Activated CD4-positive, alpha-beta memory T cell treated with anti-CD3 and anti-CD28 coated beads for 36 hours (primary cell): ENCODE data around the gene INTS15. TPM values are rescaled to one million over a fixed set of nuclear protein-coding genes. Genes with fewer than 3 reads are reported as not detected.

Experiments used
- CTCF ChIA-PET: fragments of 350-600 bp; sonication (Branson Sonifier 250); formaldehyde crosslinking; loops from one replicate; lab custom pipeline; 2021; ENCODE audit warnings: antibody characterized with exemption, inconsistent platforms; lab: Charles Lee
- POLR2A ChIA-PET: fragments of 350-600 bp; sonication (Branson Sonifier 250); formaldehyde crosslinking; loops from one replicate; lab custom pipeline; 2021; ENCODE audit warnings: antibody characterized with exemption; lab: Charles Lee
- DNase-seq: peaks from one replicate; pipeline ENCODE4 v3.0.0-alpha.2; 2020
- H3K27ac Mint-ChIP-seq: one replicate; pipeline ENCODE4 v1.8.0; 2021; ENCODE audit warnings: mixed read lengths
- H3K27me3 Mint-ChIP-seq: one replicate; pipeline ENCODE4 v1.8.0; 2021; ENCODE audit warnings: mixed read lengths
- H3K36me3 Mint-ChIP-seq: one replicate; pipeline ENCODE4 v1.8.0; 2021; ENCODE audit warnings: mixed read lengths
- H3K4me1 Mint-ChIP-seq: one replicate; pipeline ENCODE4 v1.8.0; 2021; ENCODE audit warnings: low read depth, mixed read lengths
- H3K4me3 Mint-ChIP-seq: one replicate; pipeline ENCODE4 v1.8.0; 2021; ENCODE audit warnings: mild to moderate bottlenecking, mixed read lengths
- H3K9me3 Mint-ChIP-seq: one replicate; pipeline ENCODE4 v1.8.0; 2021; ENCODE audit warnings: mixed read lengths
- intact Hi-C: fragments of 100-400 bp; cut with micrococcal nuclease; formaldehyde crosslinking; loops from one replicate; pipeline ENCODE4 v1.15.1; 2023
- total RNA-seq, 2 experiments: library from RNA; stranded (reverse); gene quantifications; one replicate each; pipeline ENCODE4 v1.2.3, GENCODE V29; 2021

The INTS15 gene
- total RNA-seq, 2 experiments from 2014 or later = 25.9 to 27.5 TPM

- Mint-ChIP-seq H3K27me3 (no peaks in the 10 kb centered on the region), H3K36me3 (peaks cover 18% of the 10 kb centered on the region), H3K4me1 (no peaks in the 10 kb centered on the region), H3K27ac (no peak overlapping the region), H3K9me3 (peaks cover 3% of the 10 kb centered on the region), H3K4me3 (no peak overlapping the region)
- ChIA-PET POLR2A (no interaction called here), CTCF (no interaction called here)
- intact Hi-C loops = no loop called here
- DNase-seq = no peak
Measured at GRCh38 chr7:6656413-6656812, 66.6 kb downstream of the INTS15 start.

Other genes starting within 250 kb of the INTS15 start
- 10 to 100 TPM in 1 of 2 experiments, 1 to 10 TPM in 1; 9.5 to 13.2 TPM for gene FAM220A, start 241.1 kb upstream of the INTS15 start, total RNA-seq
- 100 to 1,000 TPM; 188 to 196 TPM for gene RAC1, start 215.5 kb upstream of the INTS15 start, total RNA-seq
- 10 to 100 TPM; 12.8 to 13.6 TPM for gene DAGLB, start 142.1 kb upstream of the INTS15 start, total RNA-seq
- 10 to 100 TPM; 72.5 to 80.2 TPM for gene KDELR2, start 105.9 kb upstream of the INTS15 start, total RNA-seq
- gene GRID2IP, start 38.6 kb upstream of the INTS15 start, total RNA-seq = under 1 TPM; 0.19 to 0.21 TPM
- gene ZDHHC4, start 12.6 kb upstream of the INTS15 start, total RNA-seq = 10 to 100 TPM; 31.7 to 44.4 TPM
- gene ZNF853, start 25.6 kb downstream of the INTS15 start, total RNA-seq = 1 to 10 TPM in 1 of 2 experiments, under 1 TPM in 1; 0.99 to 1.2 TPM
- gene ZNF316, start 47.3 kb downstream of the INTS15 start, total RNA-seq = 10 to 100 TPM; 19.7 to 21.7 TPM
- 10 to 100 TPM; 14.9 to 15.2 TPM for gene ZNF12, start 116.9 kb downstream of the INTS15 start, total RNA-seq
- under 1 TPM; 0.24 to 0.43 TPM for gene RSPH10B2, start 164.1 kb downstream of the INTS15 start, total RNA-seq
- 10 to 100 TPM; 65.7 to 82.4 TPM for gene CCZ1B, start 236.3 kb downstream of the INTS15 start, total RNA-seq